Osteocyte (in vitro differentiated cells): ENCODE results near the gene CARMIL1. TPM values are rescaled to one million over a fixed set of nuclear protein-coding genes. Genes with fewer than 3 reads are reported as not detected.

Experiments
- DNase-seq: peaks from one replicate; pipeline ENCODE4 v3.0.0; 2021; ENCODE audit warnings: mixed read lengths; ENCODE audit not compliant: unreplicated experiment; ENCODE audit errors: extremely low spot score
- H3K27ac Mint-ChIP-seq: one replicate; pipeline ENCODE4 v1.8.0; 2021; ENCODE audit warnings: mild to moderate bottlenecking, mixed read lengths; ENCODE audit not compliant: unreplicated experiment
- H3K27me3 Mint-ChIP-seq: one replicate; pipeline ENCODE4 v1.8.0; 2021; ENCODE audit warnings: mixed read lengths; ENCODE audit not compliant: unreplicated experiment
- H3K36me3 Mint-ChIP-seq: one replicate; pipeline ENCODE4 v1.8.0; 2021; ENCODE audit warnings: mixed read lengths; ENCODE audit not compliant: unreplicated experiment
- H3K4me1 Mint-ChIP-seq: one replicate; pipeline ENCODE4 v1.8.0; 2021; ENCODE audit warnings: mixed read lengths; ENCODE audit not compliant: unreplicated experiment
- H3K4me3 Mint-ChIP-seq: one replicate; pipeline ENCODE4 v1.8.0; 2021; ENCODE audit warnings: mild to moderate bottlenecking, moderate library complexity, mixed read lengths; ENCODE audit not compliant: unreplicated experiment
- H3K9me3 Mint-ChIP-seq: one replicate; pipeline ENCODE4 v1.8.0; 2021; ENCODE audit warnings: mixed read lengths; ENCODE audit not compliant: unreplicated experiment
- total RNA-seq: library from RNA; stranded (reverse); gene quantifications from 2 replicates; pipeline ENCODE4 v1.2.1, GENCODE V29; 2021
- TF ChIP-seq, protein P1 (sequence below): fragments of 200-600 bp; sonication (generic); IDR thresholded peaks from 2 replicates; pipeline ENCODE4 v1.5.0; 2021; ENCODE audit warnings: antibody characterized with exemption, mild to moderate bottlenecking, moderate library complexity

The CARMIL1 gene
- total RNA-seq, 1 donor from 2014 or later = 14.9 TPM

DNA sequence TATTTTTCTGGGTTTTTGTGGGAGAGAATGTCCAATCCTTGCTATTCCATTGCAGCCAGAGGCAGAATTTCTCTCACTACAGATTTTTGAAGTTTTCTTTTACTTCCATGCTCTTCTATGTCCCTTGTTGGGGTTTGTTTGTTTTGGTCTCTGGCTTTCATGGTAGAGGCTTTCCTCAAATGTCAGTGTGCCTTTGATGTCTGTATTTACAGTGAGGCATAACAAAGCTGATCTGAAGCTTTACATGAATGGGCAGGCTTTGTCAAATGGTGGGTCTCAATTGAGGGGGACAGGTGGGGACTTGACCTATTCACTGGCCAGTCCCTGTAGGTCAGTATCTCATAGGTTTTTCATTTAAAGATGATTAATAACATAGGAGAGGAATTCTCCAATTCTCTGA lies 8.6 kb upstream of the CARMIL1 start:
- peaks cover 6% of the 10 kb centered on the region for H3K9me3 Mint-ChIP-seq
- TF ChIP-seq, protein P1, sequence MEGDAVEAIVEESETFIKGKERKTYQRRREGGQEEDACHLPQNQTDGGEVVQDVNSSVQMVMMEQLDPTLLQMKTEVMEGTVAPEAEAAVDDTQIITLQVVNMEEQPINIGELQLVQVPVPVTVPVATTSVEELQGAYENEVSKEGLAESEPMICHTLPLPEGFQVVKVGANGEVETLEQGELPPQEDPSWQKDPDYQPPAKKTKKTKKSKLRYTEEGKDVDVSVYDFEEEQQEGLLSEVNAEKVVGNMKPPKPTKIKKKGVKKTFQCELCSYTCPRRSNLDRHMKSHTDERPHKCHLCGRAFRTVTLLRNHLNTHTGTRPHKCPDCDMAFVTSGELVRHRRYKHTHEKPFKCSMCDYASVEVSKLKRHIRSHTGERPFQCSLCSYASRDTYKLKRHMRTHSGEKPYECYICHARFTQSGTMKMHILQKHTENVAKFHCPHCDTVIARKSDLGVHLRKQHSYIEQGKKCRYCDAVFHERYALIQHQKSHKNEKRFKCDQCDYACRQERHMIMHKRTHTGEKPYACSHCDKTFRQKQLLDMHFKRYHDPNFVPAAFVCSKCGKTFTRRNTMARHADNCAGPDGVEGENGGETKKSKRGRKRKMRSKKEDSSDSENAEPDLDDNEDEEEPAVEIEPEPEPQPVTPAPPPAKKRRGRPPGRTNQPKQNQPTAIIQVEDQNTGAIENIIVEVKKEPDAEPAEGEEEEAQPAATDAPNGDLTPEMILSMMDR = no peak
- H3K4me1 Mint-ChIP-seq = peaks cover 7% of the 10 kb centered on the region
- H3K27ac Mint-ChIP-seq = no peak overlapping the region
- no peaks in the 10 kb centered on the region for H3K27me3 Mint-ChIP-seq
- DNase-seq = no peak
- no peak overlapping the region for H3K4me3 Mint-ChIP-seq
- H3K36me3 Mint-ChIP-seq = no peaks in the 10 kb centered on the region

DNA sequence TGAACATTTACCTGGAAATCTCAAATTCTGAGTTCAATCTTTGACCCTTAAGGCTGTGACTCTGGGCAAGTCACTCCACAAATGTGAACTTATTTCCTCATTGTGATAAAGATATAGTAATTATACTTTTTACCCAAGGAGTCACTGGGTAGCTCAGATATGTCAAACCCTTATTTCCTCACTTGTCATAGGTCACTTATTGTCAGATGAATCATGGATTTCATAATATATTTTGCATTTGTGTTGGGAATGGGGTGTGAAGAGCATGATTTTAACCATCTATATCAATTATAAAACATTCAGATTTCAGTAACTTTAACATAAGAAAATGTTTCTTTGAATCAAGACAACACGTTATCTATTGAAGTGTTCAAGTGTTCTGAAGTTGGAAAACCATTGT lies 3.7 kb upstream of the CARMIL1 start:
- Mint-ChIP-seq H3K27ac (no peak overlapping the region), H3K4me1 (peaks cover 27% of the 10 kb centered on the region), H3K27me3 (no peaks in the 10 kb centered on the region), H3K36me3 (no peaks in the 10 kb centered on the region), H3K4me3 (no peak overlapping the region), H3K9me3 (no peaks in the 10 kb centered on the region)
- DNase-seq = no peak
- TF ChIP-seq, protein P1 = no peak

DNA sequence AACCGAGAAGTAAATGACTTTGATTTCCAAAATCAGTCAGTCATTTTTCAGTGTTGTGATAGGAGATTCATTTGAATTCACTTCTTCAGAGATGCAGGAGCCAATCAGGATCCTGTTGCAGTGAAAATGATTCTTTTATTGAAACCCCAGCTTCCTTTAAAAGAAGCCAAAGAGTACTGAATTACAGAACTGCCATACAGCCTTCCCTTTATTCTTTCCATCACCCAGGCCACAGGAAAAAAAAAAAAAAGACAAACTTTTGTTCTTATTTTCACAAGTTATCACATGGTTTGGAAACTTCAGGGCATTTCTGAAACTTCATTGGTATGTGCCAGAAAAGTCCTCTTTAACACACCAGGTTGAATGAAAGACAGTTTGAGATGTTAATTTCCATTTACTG lies 1.8 kb upstream of the CARMIL1 start:
- Mint-ChIP-seq H3K9me3 (no peaks in the 10 kb centered on the region), H3K4me3 (no peak overlapping the region), H3K27me3 (no peaks in the 10 kb centered on the region), H3K4me1 (peaks cover 42% of the 10 kb centered on the region), H3K36me3 (no peaks in the 10 kb centered on the region), H3K27ac (no peak overlapping the region)
- TF ChIP-seq, protein P1 = no peak
- DNase-seq = no peak

DNA sequence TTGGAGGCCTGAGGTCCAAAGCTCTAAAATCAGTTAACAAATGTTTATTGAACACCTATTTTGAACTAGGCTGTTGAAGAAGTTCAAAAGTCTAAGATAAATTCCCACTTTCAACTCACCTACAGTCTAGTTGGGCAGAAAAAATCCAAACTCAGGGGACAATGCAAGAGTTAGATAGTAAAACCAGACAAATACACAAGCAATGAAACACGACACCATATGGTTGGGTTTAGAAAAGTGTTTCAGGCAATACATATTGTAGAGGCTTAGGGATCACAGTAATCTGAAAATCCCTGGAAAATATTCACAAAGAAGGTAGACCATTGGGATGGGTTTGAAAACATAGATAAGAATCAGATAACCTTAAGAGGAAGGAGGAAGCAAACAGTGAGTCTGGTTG lies 1.3 kb upstream of the CARMIL1 start:
- peak overlapping the region; percentile 84 for H3K27ac Mint-ChIP-seq
- no peaks in the 10 kb centered on the region for H3K27me3 Mint-ChIP-seq
- no peak for DNase-seq
- peaks cover 43% of the 10 kb centered on the region for H3K4me1 Mint-ChIP-seq
- TF ChIP-seq, protein P1 = no peak
- no peaks in the 10 kb centered on the region for H3K9me3 Mint-ChIP-seq
- no peaks in the 10 kb centered on the region for H3K36me3 Mint-ChIP-seq
- H3K4me3 Mint-ChIP-seq = peak overlapping the region; percentile 88

DNA sequence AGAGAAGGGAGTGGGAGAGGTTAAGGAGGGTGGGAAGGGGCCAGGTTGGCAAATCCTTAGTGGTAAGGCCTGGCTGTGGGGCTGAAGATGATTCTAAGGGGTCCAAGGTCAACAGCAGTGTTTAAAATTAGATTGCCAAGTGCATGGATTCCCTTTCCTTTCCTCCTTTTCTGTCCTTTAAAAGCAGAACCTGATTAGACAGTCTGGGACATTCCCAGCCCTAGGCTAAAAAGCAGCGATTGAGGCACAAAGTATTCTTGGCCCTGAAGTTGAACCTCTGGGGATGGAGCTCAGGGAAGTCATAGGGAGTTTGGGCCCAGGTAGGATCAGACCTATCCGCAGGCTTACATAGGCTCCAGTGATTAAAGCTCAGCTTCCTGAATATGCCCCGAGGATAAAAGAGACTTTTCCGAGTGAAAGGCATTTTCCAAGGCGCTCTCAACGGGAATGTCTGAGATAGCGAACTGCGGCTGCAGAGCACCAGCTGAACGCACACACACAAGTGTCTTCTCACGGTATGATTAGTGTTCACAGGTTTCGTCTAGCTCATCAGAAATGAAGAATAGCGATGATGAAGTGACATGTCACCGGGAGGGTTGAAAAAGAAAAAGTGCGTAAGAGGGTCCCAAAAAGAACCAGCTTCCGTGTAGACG lies 787 bp upstream of the CARMIL1 start:
- peak overlapping the region; percentile 84 for H3K27ac Mint-ChIP-seq
- H3K9me3 Mint-ChIP-seq = no peaks in the 10 kb centered on the region
- TF ChIP-seq, protein P1 = no peak
- peak overlapping the region; percentile 88 for H3K4me3 Mint-ChIP-seq
- DNase-seq = no peak
- H3K36me3 Mint-ChIP-seq = no peaks in the 10 kb centered on the region
- H3K27me3 Mint-ChIP-seq = no peaks in the 10 kb centered on the region
- H3K4me1 Mint-ChIP-seq = peaks cover 43% of the 10 kb centered on the region
